NB4 (cell line): ENCODE results near the gene TRABD2B.

Source experiments
- DNase-seq: peaks from one replicate; pipeline ENCODE4 v3.0.0; 2010; ENCODE audit warnings: low read depth
- H3K4me3 ChIP-seq: one replicate; pipeline ENCODE4 v1.5.1; 2011; ENCODE audit warnings: mild to moderate bottlenecking, low read depth, low read length, moderate library complexity
- MAX ChIP-seq: IDR thresholded peaks from 2 replicates; pipeline ENCODE4 v1.6.1; 2011; ENCODE audit warnings: low read depth, low read length
- MYC ChIP-seq: IDR thresholded peaks from 2 replicates; pipeline ENCODE4 v1.6.1; 2011; ENCODE audit warnings: low read depth, low read length
- POLR2A ChIP-seq: IDR thresholded peaks from 2 replicates; pipeline ENCODE4 v1.6.1; 2011; ENCODE audit warnings: mild to moderate bottlenecking; ENCODE audit not compliant: insufficient read length; ENCODE audit errors: extremely low read depth
- TF ChIP-seq, protein P1 (sequence below): IDR thresholded peaks from one replicate; pipeline ENCODE4 v1.5.1; 2012; ENCODE audit warnings: low read depth, low read length

TRABD2B gene

DNA sequence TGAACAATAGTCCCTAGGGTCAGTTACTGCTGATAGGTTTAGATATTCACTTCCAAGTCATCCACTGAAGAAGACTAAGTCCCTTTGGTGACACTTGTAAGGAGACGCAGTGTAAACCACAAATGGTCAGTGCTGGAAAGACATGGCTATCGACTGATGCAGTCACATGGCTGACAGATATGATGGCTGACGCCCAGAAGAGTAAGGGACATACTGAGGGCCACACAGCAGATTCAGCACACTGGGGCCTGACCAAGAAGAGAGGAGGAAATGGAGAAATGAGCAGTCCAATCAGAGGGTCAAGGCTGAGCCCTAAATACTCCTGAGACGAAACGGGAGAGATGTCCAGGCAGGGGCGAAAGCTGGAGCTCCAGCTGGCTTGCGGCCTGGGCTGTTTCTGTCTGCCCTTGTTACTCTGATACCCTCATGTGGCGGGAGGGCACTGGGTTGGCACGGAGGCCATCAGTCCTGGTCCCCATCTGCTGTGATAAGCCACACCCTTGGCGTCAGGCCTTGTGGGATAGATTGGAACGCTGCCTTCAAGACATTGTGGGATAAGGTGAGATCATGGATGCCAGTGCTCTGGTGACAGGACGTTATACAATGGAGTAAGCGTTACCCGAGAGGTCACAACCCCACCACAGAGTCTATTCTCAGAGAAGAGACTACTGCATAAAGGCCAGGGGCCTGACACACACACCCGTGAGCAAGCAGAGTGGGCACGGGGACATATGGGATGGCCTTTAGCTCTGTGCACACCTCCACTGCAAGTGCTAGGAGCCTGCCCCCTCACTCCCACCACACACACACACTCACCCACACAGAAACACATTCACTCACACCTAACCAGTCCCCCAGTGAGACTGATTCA lies 158.4 kb downstream of the TRABD2B start:
- no peak overlapping the region for H3K4me3 ChIP-seq
- TF ChIP-seq, protein P1, sequence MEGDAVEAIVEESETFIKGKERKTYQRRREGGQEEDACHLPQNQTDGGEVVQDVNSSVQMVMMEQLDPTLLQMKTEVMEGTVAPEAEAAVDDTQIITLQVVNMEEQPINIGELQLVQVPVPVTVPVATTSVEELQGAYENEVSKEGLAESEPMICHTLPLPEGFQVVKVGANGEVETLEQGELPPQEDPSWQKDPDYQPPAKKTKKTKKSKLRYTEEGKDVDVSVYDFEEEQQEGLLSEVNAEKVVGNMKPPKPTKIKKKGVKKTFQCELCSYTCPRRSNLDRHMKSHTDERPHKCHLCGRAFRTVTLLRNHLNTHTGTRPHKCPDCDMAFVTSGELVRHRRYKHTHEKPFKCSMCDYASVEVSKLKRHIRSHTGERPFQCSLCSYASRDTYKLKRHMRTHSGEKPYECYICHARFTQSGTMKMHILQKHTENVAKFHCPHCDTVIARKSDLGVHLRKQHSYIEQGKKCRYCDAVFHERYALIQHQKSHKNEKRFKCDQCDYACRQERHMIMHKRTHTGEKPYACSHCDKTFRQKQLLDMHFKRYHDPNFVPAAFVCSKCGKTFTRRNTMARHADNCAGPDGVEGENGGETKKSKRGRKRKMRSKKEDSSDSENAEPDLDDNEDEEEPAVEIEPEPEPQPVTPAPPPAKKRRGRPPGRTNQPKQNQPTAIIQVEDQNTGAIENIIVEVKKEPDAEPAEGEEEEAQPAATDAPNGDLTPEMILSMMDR, result no peak
- TF ChIP-seq MYC, result no peak
- TF ChIP-seq POLR2A, result no peak
- DNase-seq, result no peak

GRCh38 chr1:47837866-47838561 lies 159.2 kb downstream of the TRABD2B start:
- no peak for DNase-seq
- no peak overlapping the region for H3K4me3 ChIP-seq
- TF ChIP-seq MAX (no peak), POLR2A (no peak)
- TF ChIP-seq, protein P1, result no peak

GRCh38 chr1:47837056-47837830 lies 159.9 kb downstream of the TRABD2B start:
- no peak for DNase-seq
- no peak for TF ChIP-seq POLR2A
- TF ChIP-seq, protein P1, result no peak
- no peak for TF ChIP-seq MYC
- no peak for TF ChIP-seq MAX
- no peak overlapping the region for H3K4me3 ChIP-seq

DNA sequence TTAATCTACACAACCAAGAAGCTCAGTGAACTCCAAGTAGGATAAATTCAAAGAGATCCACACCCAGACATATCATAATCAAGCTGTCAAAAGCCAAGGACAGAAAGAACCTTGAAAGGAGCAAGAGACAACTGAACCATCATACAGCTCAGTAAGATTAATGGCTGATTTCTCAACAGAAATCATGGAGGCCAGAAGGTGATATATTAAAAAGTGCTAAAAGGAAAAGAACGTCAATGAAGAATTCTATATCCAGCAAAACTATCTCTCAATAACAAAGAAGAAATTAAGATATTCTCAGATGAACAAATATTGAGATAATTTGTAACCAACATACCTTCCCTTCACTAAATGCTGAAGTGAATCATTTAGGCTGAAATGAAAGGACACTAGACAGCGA lies 161.8 kb downstream of the TRABD2B start:
- no peak for TF ChIP-seq MAX
- no peak for DNase-seq
- H3K4me3 ChIP-seq, result no peak overlapping the region

- TF ChIP-seq MYC (no peak), POLR2A (no peak), MAX (no peak)
- TF ChIP-seq, protein P1, result no peak
- DNase-seq, result no peak
- H3K4me3 ChIP-seq, result no peak overlapping the region
These were observed 162.9 kb downstream of the TRABD2B start for GRCh38 chr1:47834326-47834725.
